ENCODE data around the gene ZNF57.

- TF ChIP-seq CTCF (IDR thresholded peaks at IDR 0.05) (no peak), POLR2A (IDR thresholded peaks at IDR 0.05) (no peak)
Measured at GRCh38 chr19:2888731-2889224, 11.9 kb upstream of the ZNF57 start.
